Activated T-cell treated with anti-CD3 and anti-CD28 coated beads for 48 hours (primary cell): ENCODE data around the gene TNNT1.
A peak's percentile ranks its signal among the peaks of the same experiment; 100 is the strongest.
"Not testable (repeated sequence)": the region's sequence is repeated elsewhere in the genome, so short reads cannot be mapped to it uniquely, and the experiment has no call there.

ENCODE experiments used
- DNase-seq: peaks from one replicate; pipeline ENCODE4 v3.0.0-alpha.2; 2020; ENCODE audit warnings: low read depth

TNNT1 gene

GRCh38 chr19:55166530-55167268 is 17.7 kb upstream of the TNNT1 start, which contains the start of gene DNAAF3:
Gene DNAAF3, minus strand, starts transcription at chr19:55166613. Its CDS starts 200 bp downstream, at chr19:55166413.
- peak; percentile 81 for DNase-seq

- peak; percentile 53 for DNase-seq
Observed at GRCh38 chr19:55165952-55166529, 17.0 kb upstream of the TNNT1 start.

GRCh38 chr19:55161571-55162322 is 12.7 kb upstream of the TNNT1 start:
- DNase-seq, result no peak

GRCh38 chr19:55160986-55161365 is 12.0 kb upstream of the TNNT1 start:
- no peak for DNase-seq

- DNase-seq, result peak; percentile 92
Observed at GRCh38 chr19:55160128-55160985, 11.4 kb upstream of the TNNT1 start.

- DNase-seq, result no peak
Observed at GRCh38 chr19:55158848-55159749, 10.1 kb upstream of the TNNT1 start.

GRCh38 chr19:55158423-55158822 is 9.4 kb upstream of the TNNT1 start:
- DNase-seq, result no peak

- DNase-seq, result no peak
Observed at GRCh38 chr19:55157064-55157908, 8.3 kb upstream of the TNNT1 start, which contains the start of gene TNNI3. Gene TNNI3, minus strand, starts transcription at chr19:55157732. Its CDS starts 143 bp downstream, at chr19:55157589.

GRCh38 chr19:55156202-55157063 is 7.4 kb upstream of the TNNT1 start:
- DNase-seq, result peak; percentile 47

- not testable (repeated sequence) for DNase-seq
Observed at GRCh38 chr19:55155784-55156183, 6.8 kb upstream of the TNNT1 start.

- DNase-seq, result no peak
Observed at GRCh38 chr19:55153652-55154264, 4.8 kb upstream of the TNNT1 start.

GRCh38 chr19:55152017-55152416 is 3.0 kb upstream of the TNNT1 start:
- DNase-seq, result no peak

- DNase-seq, result no peak
Observed at GRCh38 chr19:55147545-55148251, 1.3 kb downstream of the TNNT1 start.

GRCh38 chr19:55146705-55147273 is 2.2 kb downstream of the TNNT1 start:
- no peak for DNase-seq

- DNase-seq, result no peak
Observed at GRCh38 chr19:55146078-55146704, 2.8 kb downstream of the TNNT1 start.

- no peak for DNase-seq
Observed at GRCh38 chr19:55145232-55145631, 3.8 kb downstream of the TNNT1 start.

GRCh38 chr19:55141696-55142095 is 7.3 kb downstream of the TNNT1 start:
- DNase-seq, result no peak
